Measurements from ENCODE around the gene SREBF2. TPM values are rescaled to one million over a fixed set of nuclear protein-coding genes. Genes with fewer than 3 reads are reported as not detected.

SREBF2 gene
- total and polyA plus RNA-seq, 10 of the 15 experiments (the other 5 are each of a cell fraction or from before 2014, with no cell fraction given): 2.4 to 177 (median 78.8) TPM

GRCh38 chr22:41800348-41801146 is 32.4 kb upstream of the SREBF2 start, which contains the start of gene CCDC134 (continued):
- TF ChIP-seq CTCF (IDR thresholded peaks at IDR 0.05 in 2 of 3, conservative IDR thresholded peaks at IDR 0.05 in 1 of 3; ENCODE audit: control insufficient read depth in 2 of 3, extremely low read depth in 1 of 3, insufficient read depth in 1 of 3, low read depth in 3 of 3, low read length in 3 of 3) (no peak), EGR1 (IDR thresholded peaks at IDR 0.05; ENCODE audit: borderline replicate concordance in 1 of 2, low read depth in 2 of 2, low read length in 2 of 2) (peak in 1 of 2 experiments; percentile 29; a peak in 1 of 3 replicates), PML (IDR thresholded peaks at IDR 0.05; ENCODE audit: low read length) (peak; percentile 90), RBBP5 (conservative IDR thresholded peaks at IDR 0.05) (no peak), ZBTB11 (CRISPR knock-in tag; IDR thresholded peaks at IDR 0.05) (no peak), IRF4 (IDR thresholded peaks at IDR 0.05; ENCODE audit: low read depth, low read length) (no peak), RELB (IDR thresholded peaks at IDR 0.05; ENCODE audit: low read depth) (0 out of 2 replicates have a peak, but pooled peaks have one; percentile 41), BMI1 (IDR thresholded peaks at IDR 0.05; ENCODE audit: borderline replicate concordance) (no peak), HDAC2 (IDR thresholded peaks at IDR 0.05) (no peak), ATF7 (IDR thresholded peaks at IDR 0.05; ENCODE audit: low read depth) (no peak), RCOR1 (conservative IDR thresholded peaks at IDR 0.05; ENCODE audit: low read depth, low read length) (no peak), BCL11A (IDR thresholded peaks at IDR 0.05; ENCODE audit: low read depth, low read length) (0 out of 2 replicates have a peak, but pooled peaks have one; percentile 1), ZBTB33 (IDR thresholded peaks at IDR 0.05) (no peak), IRF5 (IDR thresholded peaks at IDR 0.05; ENCODE audit: borderline replicate concordance) (no peak), POLR2AphosphoS2 (IDR thresholded peaks at IDR 0.05; ENCODE audit: low read depth, low read length) (peak; percentile 94), KDM1A (IDR thresholded peaks at IDR 0.05; ENCODE audit: borderline replicate concordance) (no peak), HDGF (IDR thresholded peaks at IDR 0.05) (peak; percentile 43; the same call in 1 of the 2 replicates), FOXK2 (IDR thresholded peaks at IDR 0.05) (no peak), TCF7 (IDR thresholded peaks at IDR 0.05; ENCODE audit: borderline replicate concordance) (no peak), ZNF217 (IDR thresholded peaks at IDR 0.05) (no peak), CBX5 (IDR thresholded peaks at IDR 0.05; ENCODE audit: low read depth) (no peak)
